HepG2 (cell line): ENCODE measurements around the gene ENC1. TPM values are rescaled to one million over a fixed set of nuclear protein-coding genes. Genes with fewer than 3 reads are reported as not detected.

Source experiments
- ARNT2 ChIP-seq: sonication (generic); formaldehyde crosslinking; IDR thresholded peaks from 2 replicates; pipeline ENCODE4 v1.8.0; 2022; ENCODE audit warnings: mild to moderate bottlenecking, low read depth, missing genetic modification reagents, moderate library complexity
- CREBL2 ChIP-seq: sonication (generic); formaldehyde crosslinking; IDR thresholded peaks from 2 replicates; pipeline ENCODE4 v1.8.1; 2023; ENCODE audit warnings: missing genetic modification reagents, mild to moderate bottlenecking, borderline replicate concordance
- GABPA ChIP-seq, 2 experiments: IDR thresholded peaks; 2 replicates each; pipeline ENCODE4 v1.6.1; 2011 to 2016; ENCODE audit warnings: low read depth in 2 of 2, low read length in 1 of 2, missing biosample characterization in 1 of 2, missing genetic modification characterization in 1 of 2
- HBP1 ChIP-seq: IDR thresholded peaks from 2 replicates; pipeline ENCODE4 v1.6.1; 2016; ENCODE audit warnings: low read depth, control low read depth
- HDAC2 ChIP-seq: sonication (generic); formaldehyde crosslinking; IDR thresholded peaks from 2 replicates; pipeline ENCODE4 v1.4.0; 2020; ENCODE audit warnings: missing genetic modification reagents
- HHEX ChIP-seq: IDR thresholded peaks from 2 replicates; pipeline ENCODE4 v1.6.1; 2016; ENCODE audit warnings: control low read depth
- MTF2 ChIP-seq: sonication (generic); formaldehyde crosslinking; IDR thresholded peaks from 2 replicates; pipeline ENCODE4 v1.5.0; 2020; ENCODE audit warnings: missing genetic modification reagents, borderline replicate concordance
- NFIB ChIP-seq: sonication (generic); formaldehyde crosslinking; IDR thresholded peaks from 2 replicates; pipeline ENCODE4 v1.9.0; 2021; ENCODE audit warnings: missing genetic modification reagents, mild to moderate bottlenecking, borderline replicate concordance
- NFIC ChIP-seq: IDR thresholded peaks from 2 replicates; pipeline ENCODE4 v1.6.1; 2012; ENCODE audit warnings: mild to moderate bottlenecking, low read length, inconsistent platforms
- REXO4 ChIP-seq: sonication (generic); formaldehyde crosslinking; IDR thresholded peaks from 2 replicates; pipeline ENCODE4 v1.8.0; 2022; ENCODE audit warnings: missing genetic modification reagents, mild to moderate bottlenecking, borderline replicate concordance
- RORA ChIP-seq: sonication (generic); formaldehyde crosslinking; IDR thresholded peaks from 2 replicates; pipeline ENCODE4 v1.5.0; 2020; ENCODE audit warnings: mild to moderate bottlenecking, missing genetic modification reagents, moderate library complexity
- ZBTB1 ChIP-seq: sonication (generic); formaldehyde crosslinking; IDR thresholded peaks from 2 replicates; pipeline ENCODE4 v1.4.0; 2020; ENCODE audit warnings: missing genetic modification reagents, borderline replicate concordance
- ZBTB39 ChIP-seq: sonication (generic); formaldehyde crosslinking; IDR thresholded peaks from 2 replicates; pipeline ENCODE4 v1.5.0; 2020; ENCODE audit warnings: missing genetic modification reagents
- ZFP1 ChIP-seq: IDR thresholded peaks from 2 replicates; pipeline ENCODE4 v1.6.1; 2016
- ZFP36L1 ChIP-seq: sonication (generic); formaldehyde crosslinking; IDR thresholded peaks from 2 replicates; pipeline ENCODE4 v1.8.0; 2022; ENCODE audit warnings: mild to moderate bottlenecking, missing genetic modification reagents, moderate library complexity
- ZNF30 ChIP-seq: sonication (generic); formaldehyde crosslinking; IDR thresholded peaks from 2 replicates; pipeline ENCODE4 v1.5.0; 2020; ENCODE audit warnings: mild to moderate bottlenecking, missing genetic modification reagents
- ZNF337 ChIP-seq: sonication (generic); formaldehyde crosslinking; IDR thresholded peaks from 2 replicates; pipeline ENCODE4 v1.5.1; 2020; ENCODE audit warnings: missing genetic modification reagents, low read depth, mild to moderate bottlenecking, borderline replicate concordance
- ZNF362 ChIP-seq: sonication (generic); formaldehyde crosslinking; IDR thresholded peaks from 2 replicates; pipeline ENCODE4 v1.4.0; 2020; ENCODE audit warnings: missing genetic modification reagents, mild to moderate bottlenecking, borderline replicate concordance
- ZNF614 ChIP-seq: IDR thresholded peaks from 2 replicates; pipeline ENCODE4 v1.6.1; 2018; ENCODE audit warnings: missing biosample characterization, missing genetic modification reagents, inconsistent platforms, borderline replicate concordance
- ZNF704 ChIP-seq: sonication (generic); formaldehyde crosslinking; IDR thresholded peaks from 2 replicates; pipeline ENCODE4 v1.8.1; 2023; ENCODE audit warnings: mild to moderate bottlenecking, inconsistent platforms, moderate library complexity, missing genetic modification reagents, borderline replicate concordance
- ZNF766 ChIP-seq: sonication (generic); formaldehyde crosslinking; IDR thresholded peaks from 2 replicates; pipeline ENCODE4 v1.5.0; 2020; ENCODE audit warnings: missing genetic modification reagents, borderline replicate concordance
- polyA plus RNA-seq, 8 experiments: library from polyadenylated mRNA; depleted of rRNA in 3 of 8; stranded (reverse) in 7 of 8; unstranded in 1 of 8; fragments of >200 nt; fragmentation: Illumina TruSeq in 4 of 8; extraction: Trizol in 4 of 8; gene quantifications; 2 replicates each; pipeline versions ENCODE4 v1.2.1 to v1.2.3, GENCODE V29; 2011 to 2016; ENCODE audit warnings: low read depth in 4 of 8, missing spikeins in 1 of 8, mixed read lengths in 1 of 8; ENCODE audit not compliant: insufficient read depth in 1 of 8
- total RNA-seq, 5 experiments: library from RNA; depleted of rRNA; stranded (reverse); fragments of >200 nt; fragmentation: Illumina TruSeq; extraction: Trizol; gene quantifications; 2 replicates each; pipeline ENCODE4 v1.2.3, GENCODE V29; 2016; ENCODE audit warnings: low read depth in 1 of 5

The ENC1 gene
- total and polyA plus RNA-seq, 2 of the 13 experiments (the other 11 are each of a cell fraction or from before 2014, with no cell fraction given): 63.8 to 64.4 TPM

GRCh38 chr5:74684900-74685851 is 44.6 kb upstream of the ENC1 start, which contains the start of gene HEXB (continued):
- TF ChIP-seq ZNF362 (CRISPR knock-in tag): no peak
- no peak for TF ChIP-seq ZBTB39 (CRISPR knock-in tag)
- TF ChIP-seq CREBL2 (CRISPR knock-in tag): peak; percentile 67; the same call in 1 of the 2 replicates
- no peak for TF ChIP-seq ZNF337 (CRISPR knock-in tag)
- 0 out of 2 replicates have a peak, but pooled peaks have one; percentile 14 for TF ChIP-seq HHEX (CRISPR knock-in tag)
- no peak; the same call in 1 of the 2 replicates for TF ChIP-seq ZFP36L1 (CRISPR knock-in tag)
- TF ChIP-seq GABPA (IDR thresholded peaks at IDR 0.05; ENCODE audit: low read depth, low read length): no peak
- no peak for TF ChIP-seq GABPA (CRISPR knock-in tag; IDR thresholded peaks at IDR 0.05; ENCODE audit: low read depth)
- no peak for TF ChIP-seq NFIB (CRISPR knock-in tag)
- TF ChIP-seq NFIC: no peak
- no peak for TF ChIP-seq RORA
- TF ChIP-seq ZNF30 (CRISPR knock-in tag): no peak
- no peak for TF ChIP-seq ZFP1
- TF ChIP-seq REXO4: no peak
- peak; percentile 81 for TF ChIP-seq ARNT2
- TF ChIP-seq ZNF614 (CRISPR knock-in tag): no peak
- TF ChIP-seq ZNF766 (CRISPR knock-in tag): no peak
- no peak; the same call in 1 of the 2 replicates for TF ChIP-seq HBP1 (CRISPR knock-in tag)
- peak; percentile 31; the same call in 1 of the 2 replicates for TF ChIP-seq HDAC2 (CRISPR knock-in tag)
- TF ChIP-seq ZBTB1 (CRISPR knock-in tag): no peak
- no peak for TF ChIP-seq MTF2 (CRISPR knock-in tag)
- TF ChIP-seq ZNF704 (CRISPR knock-in tag): no peak
